M059J (cell line): ENCODE data around the gene USP17L28. TPM values are rescaled to one million over a fixed set of nuclear protein-coding genes. Genes with fewer than 3 reads are reported as not detected.
"Not testable (repeated sequence)": the region's sequence is repeated elsewhere in the genome, so short reads cannot be mapped to it uniquely, and the experiment has no call there.

Experiments
- DNase-seq: peaks from one replicate; pipeline ENCODE4 v3.0.0-alpha.2; 2012; ENCODE audit warnings: low read depth
- total RNA-seq: library from RNA; depleted of rRNA; stranded (reverse); fragments of >200 nt; shearing (Covaris generic); gene quantifications from 2 replicates; pipeline ENCODE4 v1.2.3, GENCODE V29; 2014; rRNA removed

USP17L28 gene, protein sequence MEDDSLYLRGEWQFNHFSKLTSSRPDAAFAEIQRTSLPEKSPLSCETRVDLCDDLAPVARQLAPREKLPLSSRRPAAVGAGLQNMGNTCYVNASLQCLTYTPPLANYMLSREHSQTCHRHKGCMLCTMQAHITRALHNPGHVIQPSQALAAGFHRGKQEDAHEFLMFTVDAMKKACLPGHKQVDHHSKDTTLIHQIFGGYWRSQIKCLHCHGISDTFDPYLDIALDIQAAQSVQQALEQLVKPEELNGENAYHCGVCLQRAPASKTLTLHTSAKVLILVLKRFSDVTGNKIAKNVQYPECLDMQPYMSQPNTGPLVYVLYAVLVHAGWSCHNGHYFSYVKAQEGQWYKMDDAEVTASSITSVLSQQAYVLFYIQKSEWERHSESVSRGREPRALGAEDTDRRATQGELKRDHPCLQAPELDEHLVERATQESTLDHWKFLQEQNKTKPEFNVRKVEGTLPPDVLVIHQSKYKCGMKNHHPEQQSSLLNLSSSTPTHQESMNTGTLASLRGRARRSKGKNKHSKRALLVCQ
- total RNA-seq, result not detected in 2 replicates

DNA sequence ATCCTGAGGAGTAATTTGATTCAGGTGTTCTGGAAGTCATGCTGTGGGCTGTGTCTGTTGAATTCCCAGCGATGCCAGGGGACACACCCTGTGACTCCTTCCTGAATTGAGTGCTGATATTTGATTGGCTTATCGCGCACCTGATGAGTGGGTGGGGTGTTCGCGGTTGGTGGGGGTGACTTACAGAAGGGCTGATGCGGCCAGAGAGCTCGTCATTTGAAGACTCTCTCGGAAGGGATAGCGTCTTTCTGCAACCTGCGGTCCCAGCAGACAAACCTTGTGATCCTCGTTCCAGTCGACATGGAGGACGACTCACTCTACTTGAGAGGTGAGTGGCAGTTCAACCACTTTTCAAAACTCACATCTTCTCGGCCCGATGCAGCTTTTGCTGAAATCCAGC lies at the start of gene USP17L28:
USP17L28 (plus strand) TSS at position 301 of the 400 bp plus-strand sequence; CDS start at position 301, 0 bp downstream.
- DNase-seq, result not testable (repeated sequence)

GRCh38 chr4:9324191-9324590 lies 24.5 kb upstream of the USP17L28 start:
- not testable (repeated sequence) for DNase-seq

DNA sequence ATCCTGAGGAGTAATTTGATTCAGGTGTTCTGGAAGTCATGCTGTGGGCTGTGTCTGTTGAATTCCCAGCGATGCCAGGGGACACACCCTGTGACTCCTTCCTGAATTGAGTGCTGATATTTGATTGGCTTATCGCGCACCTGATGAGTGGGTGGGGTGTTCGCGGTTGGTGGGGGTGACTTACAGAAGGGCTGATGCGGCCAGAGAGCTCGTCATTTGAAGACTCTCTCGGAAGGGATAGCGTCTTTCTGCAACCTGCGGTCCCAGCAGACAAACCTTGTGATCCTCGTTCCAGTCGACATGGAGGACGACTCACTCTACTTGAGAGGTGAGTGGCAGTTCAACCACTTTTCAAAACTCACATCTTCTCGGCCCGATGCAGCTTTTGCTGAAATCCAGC lies 23.8 kb upstream of the USP17L28 start, which contains the start of gene USP17L24:
USP17L24 (plus strand) TSS at position 301 of the 400 bp plus-strand sequence; CDS start at position 301, 0 bp downstream.
- not testable (repeated sequence) for DNase-seq

- DNase-seq, result not testable (repeated sequence)
These were observed 19.1 kb upstream of the USP17L28 start, which contains the start of gene USP17L25 for GRCh38 chr4:9329611-9330010. USP17L25 (plus strand) TSS chr4:9329911; CDS start chr4:9329911, 0 bp downstream.

- not testable (repeated sequence) for DNase-seq
These were observed 14.3 kb upstream of the USP17L28 start, which contains the start of gene USP17L26 for GRCh38 chr4:9334358-9334757. USP17L26 (plus strand) TSS chr4:9334658; CDS start chr4:9334658, 0 bp downstream.

- DNase-seq, result not testable (repeated sequence)
These were observed 9.6 kb upstream of the USP17L28 start, which contains the start of gene USP17L5 for GRCh38 chr4:9339103-9339502. USP17L5 (plus strand) TSS chr4:9339403; CDS start chr4:9339403, 0 bp downstream.

- DNase-seq, result not testable (repeated sequence)
These were observed 4.8 kb upstream of the USP17L28 start, which contains the start of gene USP17L27 for GRCh38 chr4:9343848-9344247. USP17L27 (plus strand) TSS chr4:9344148; CDS start chr4:9344148, 0 bp downstream.

GRCh38 chr4:9350866-9351265 lies 2.2 kb downstream of the USP17L28 start:
- not testable (repeated sequence) for DNase-seq

DNA sequence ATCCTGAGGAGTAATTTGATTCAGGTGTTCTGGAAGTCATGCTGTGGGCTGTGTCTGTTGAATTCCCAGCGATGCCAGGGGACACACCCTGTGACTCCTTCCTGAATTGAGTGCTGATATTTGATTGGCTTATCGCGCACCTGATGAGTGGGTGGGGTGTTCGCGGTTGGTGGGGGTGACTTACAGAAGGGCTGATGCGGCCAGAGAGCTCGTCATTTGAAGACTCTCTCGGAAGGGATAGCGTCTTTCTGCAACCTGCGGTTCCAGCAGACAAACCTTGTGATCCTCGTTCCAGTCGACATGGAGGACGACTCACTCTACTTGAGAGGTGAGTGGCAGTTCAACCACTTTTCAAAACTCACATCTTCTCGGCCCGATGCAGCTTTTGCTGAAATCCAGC lies 4.6 kb downstream of the USP17L28 start, which contains the start of gene USP17L29:
USP17L29 (plus strand) TSS at position 301 of the 400 bp plus-strand sequence; CDS start at position 301, 0 bp downstream.
- DNase-seq, result not testable (repeated sequence)

GRCh38 chr4:9362829-9363228 lies 14.1 kb downstream of the USP17L28 start, which contains the start of gene USP17L30:
USP17L30 (plus strand) TSS chr4:9363129; CDS start chr4:9363129, 0 bp downstream.
- not testable (repeated sequence) for DNase-seq

DNA sequence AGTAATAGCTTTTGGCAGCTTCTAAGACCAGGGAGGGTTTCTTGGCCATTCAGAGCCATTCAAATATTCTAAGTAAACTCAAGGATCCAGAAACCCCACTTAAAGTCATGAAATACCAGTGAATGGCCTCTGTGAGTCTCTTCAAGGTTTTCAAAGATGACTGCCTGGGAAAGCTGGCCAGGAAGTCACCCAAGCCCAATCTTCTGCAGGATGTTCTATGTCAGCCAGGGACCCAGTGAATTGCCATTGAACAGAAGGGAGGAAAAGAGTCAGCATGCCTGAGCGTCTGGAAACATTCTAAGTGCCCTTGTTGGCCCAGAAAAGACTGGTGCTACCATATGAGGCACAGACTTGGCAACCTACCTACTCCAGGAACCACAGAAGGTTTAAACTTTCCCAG lies 31.2 kb downstream of the USP17L28 start:
- DNase-seq, result not testable (repeated sequence)

- DNase-seq, result not testable (repeated sequence)
These were observed 32.4 kb downstream of the USP17L28 start for GRCh38 chr4:9381012-9381534.

DNA sequence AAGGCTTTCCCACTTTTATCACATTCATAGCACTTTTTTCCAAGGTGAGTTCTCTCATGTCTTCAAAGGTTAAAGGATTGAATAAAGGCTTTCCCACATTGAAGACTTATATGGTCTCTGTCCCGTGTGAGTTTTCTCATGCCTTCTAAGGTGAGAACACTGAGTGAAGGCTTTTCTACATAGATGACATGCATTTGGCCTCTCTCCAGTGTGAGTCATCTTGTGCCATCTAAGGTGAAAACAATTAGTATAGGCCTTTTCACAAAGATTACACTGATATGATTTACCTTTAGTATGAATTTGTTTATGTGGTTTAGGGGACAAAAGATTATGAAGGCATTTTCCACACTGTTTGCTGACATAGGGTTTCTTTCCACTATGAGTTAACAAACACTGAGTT lies 35.4 kb downstream of the USP17L28 start:
- DNase-seq, result peak; percentile 1

DNA sequence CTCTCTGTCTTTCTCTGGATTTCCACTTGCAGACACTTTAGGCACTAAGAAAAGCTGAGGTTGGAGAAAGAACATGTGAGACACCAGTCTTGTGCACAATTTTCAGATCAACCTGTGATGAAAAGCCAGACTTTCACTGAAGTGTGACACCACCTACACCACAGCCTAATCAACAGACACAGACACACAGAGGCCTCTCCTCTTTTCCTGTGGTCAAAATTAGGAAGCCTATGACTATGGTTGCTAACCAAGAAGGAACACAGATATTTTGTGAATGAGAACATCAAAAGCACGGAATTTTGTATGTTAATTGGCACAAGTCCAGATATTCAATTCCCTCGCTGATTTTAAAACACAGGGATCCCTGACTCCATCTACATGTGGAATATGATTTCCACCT lies 40.3 kb downstream of the USP17L28 start:
- DNase-seq, result not testable (repeated sequence)

Other genes starting within 250 kb of the USP17L28 start
- not detected in 2 replicates for gene FAM90A26, start 178.5 kb upstream of the USP17L28 start, total RNA-seq
- not detected in 2 replicates for gene USP17L10, start 138.2 kb upstream of the USP17L28 start, total RNA-seq
- not detected in 2 replicates for gene USP17L11, start 133.5 kb upstream of the USP17L28 start, total RNA-seq
- gene USP17L12, start 128.7 kb upstream of the USP17L28 start, total RNA-seq, result not detected in 2 replicates
- gene USP17L13, start 124.0 kb upstream of the USP17L28 start, total RNA-seq, result not detected in 2 replicates
- not detected in 2 replicates for gene USP17L15, start 114.5 kb upstream of the USP17L28 start, total RNA-seq
- not detected in 2 replicates for gene USP17L17, start 105.0 kb upstream of the USP17L28 start, total RNA-seq
- gene USP17L18, start 100.3 kb upstream of the USP17L28 start, total RNA-seq, result not detected in 2 replicates
- not detected in 2 replicates for gene USP17L19, start 95.5 kb upstream of the USP17L28 start, total RNA-seq
- not detected in 2 replicates for gene USP17L20, start 90.8 kb upstream of the USP17L28 start, total RNA-seq
- not detected in 2 replicates for gene USP17L21, start 86.0 kb upstream of the USP17L28 start, total RNA-seq
- not detected in 2 replicates for gene USP17L22, start 81.3 kb upstream of the USP17L28 start, total RNA-seq
- gene USP17L24, start 23.7 kb upstream of the USP17L28 start, total RNA-seq, result not detected in 2 replicates
- not detected in 2 replicates for gene USP17L25, start 19.0 kb upstream of the USP17L28 start, total RNA-seq
- gene USP17L26, start 14.2 kb upstream of the USP17L28 start, total RNA-seq, result not detected in 2 replicates
- gene USP17L5, start 9.5 kb upstream of the USP17L28 start, total RNA-seq, result not detected in 2 replicates
- gene USP17L27, start 4.7 kb upstream of the USP17L28 start, total RNA-seq, result not detected in 2 replicates
- not detected in 2 replicates for gene USP17L29, start 4.7 kb downstream of the USP17L28 start, total RNA-seq
- not detected in 2 replicates for gene USP17L30, start 14.2 kb downstream of the USP17L28 start, total RNA-seq
- not detected in 2 replicates for gene DEFB131A, start 95.5 kb downstream of the USP17L28 start, total RNA-seq